DND-41 (cell line): ENCODE measurements around the gene CHIC1.
"Not testable (repeated sequence)": the region's sequence is repeated elsewhere in the genome, so short reads cannot be mapped to it uniquely, and the experiment has no call there.

Experiments used
- ATAC-seq: fragments of 200-7000 bp; cut with Tn5 transposase; 3 replicates; pipeline ENCODE4 v1.9.1; 2021; ENCODE audit warnings: low read depth; ENCODE audit not compliant: insufficient read depth
- DNase-seq: peaks from one replicate; pipeline ENCODE4 v3.0.0-alpha.2; 2020
- H2AFZ ChIP-seq: 2 replicates; pipeline ENCODE4 v1.6.0; 2012; ENCODE audit warnings: low read depth, low read length
- H3K27ac ChIP-seq: 2 replicates; pipeline ENCODE4 v1.5.1; 2012; ENCODE audit warnings: low read length, inconsistent platforms
- H3K27me3 ChIP-seq: fragments of 200-600 bp; sonication (generic); 2 replicates; pipeline ENCODE4 v1.6.0; 2012; ENCODE audit warnings: low read length, mild to moderate bottlenecking, inconsistent platforms; ENCODE audit not compliant: insufficient read depth, poor library complexity
- H3K36me3 ChIP-seq: 2 replicates; pipeline ENCODE4 v1.5.1; 2012; ENCODE audit warnings: low read length, inconsistent platforms; ENCODE audit not compliant: insufficient read depth
- H3K4me1 ChIP-seq: 2 replicates; pipeline ENCODE4 v1.5.1; 2012; ENCODE audit warnings: mild to moderate bottlenecking, low read length; ENCODE audit not compliant: insufficient read depth
- H3K4me2 ChIP-seq: 2 replicates; pipeline ENCODE4 v1.6.0; 2012; ENCODE audit warnings: mild to moderate bottlenecking, moderate library complexity, low read length, inconsistent platforms; ENCODE audit not compliant: insufficient read depth
- H3K4me3 ChIP-seq, 2 experiments: fragments of 200-600 bp in 1 of 2; shearing (Covaris generic) in 1 of 2; 2 replicates each; pipeline ENCODE4 v1.5.1; 2012 to 2016; ENCODE audit warnings: inconsistent platforms in 2 of 2, low read length in 2 of 2, mild to moderate bottlenecking in 2 of 2, low read depth in 1 of 2, moderate library complexity in 1 of 2
- H3K79me2 ChIP-seq: 2 replicates; pipeline ENCODE4 v1.6.0; 2012; ENCODE audit warnings: low read length, inconsistent platforms; ENCODE audit not compliant: insufficient read depth
- H3K9ac ChIP-seq: 2 replicates; pipeline ENCODE4 v1.6.0; 2012; ENCODE audit warnings: low read depth, mild to moderate bottlenecking, inconsistent platforms, low read length, moderate library complexity
- H3K9me3 ChIP-seq: 2 replicates; pipeline ENCODE4 v1.5.1; 2012; ENCODE audit warnings: low read length, moderate library complexity, mild to moderate bottlenecking, inconsistent platforms; ENCODE audit not compliant: insufficient read depth, severe bottlenecking
- H4K20me1 ChIP-seq: 2 replicates; pipeline ENCODE4 v1.6.0; 2012; ENCODE audit warnings: low read length; ENCODE audit not compliant: insufficient read depth
- EZH2 ChIP-seq: IDR thresholded peaks from 3 replicates; pipeline ENCODE4 v1.6.1; 2012; ENCODE audit warnings: borderline replicate concordance, low read depth, mild to moderate bottlenecking, moderate library complexity, low read length, inconsistent platforms; ENCODE audit not compliant: severe bottlenecking
- TF ChIP-seq, protein P1 (sequence below): IDR thresholded peaks from 2 replicates; pipeline ENCODE4 v1.5.1; 2012; ENCODE audit warnings: borderline replicate concordance, low read length, moderate library complexity, mild to moderate bottlenecking; ENCODE audit not compliant: poor library complexity, severe bottlenecking; ENCODE audit errors: extremely low read depth

The CHIC1 gene

DNA sequence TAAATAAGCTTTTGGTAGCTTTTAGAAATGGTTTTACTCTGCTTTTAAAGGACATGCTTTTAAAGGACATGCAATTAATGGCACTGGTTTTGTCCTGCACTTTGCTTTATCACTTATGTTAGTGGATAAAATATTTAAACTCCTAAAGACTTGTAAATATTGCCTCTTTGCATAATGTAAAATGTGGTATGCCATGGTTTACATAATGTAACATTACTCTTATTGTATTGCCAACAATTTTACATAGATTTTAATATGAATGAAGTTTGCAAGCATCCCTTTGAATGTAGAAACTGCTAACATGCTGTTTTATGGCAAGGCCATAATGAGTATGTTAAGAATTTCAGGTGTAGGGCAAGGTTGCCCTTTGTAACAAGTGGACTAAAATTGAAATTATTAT is 118.4 kb downstream of the CHIC1 start:
- no peaks in the 10 kb centered on the region for H4K20me1 ChIP-seq
- no peaks in the 10 kb centered on the region for H3K79me2 ChIP-seq
- ATAC-seq (no peak), DNase-seq (no peak)
- H3K27ac ChIP-seq = no peak overlapping the region
- TF ChIP-seq, protein P1, sequence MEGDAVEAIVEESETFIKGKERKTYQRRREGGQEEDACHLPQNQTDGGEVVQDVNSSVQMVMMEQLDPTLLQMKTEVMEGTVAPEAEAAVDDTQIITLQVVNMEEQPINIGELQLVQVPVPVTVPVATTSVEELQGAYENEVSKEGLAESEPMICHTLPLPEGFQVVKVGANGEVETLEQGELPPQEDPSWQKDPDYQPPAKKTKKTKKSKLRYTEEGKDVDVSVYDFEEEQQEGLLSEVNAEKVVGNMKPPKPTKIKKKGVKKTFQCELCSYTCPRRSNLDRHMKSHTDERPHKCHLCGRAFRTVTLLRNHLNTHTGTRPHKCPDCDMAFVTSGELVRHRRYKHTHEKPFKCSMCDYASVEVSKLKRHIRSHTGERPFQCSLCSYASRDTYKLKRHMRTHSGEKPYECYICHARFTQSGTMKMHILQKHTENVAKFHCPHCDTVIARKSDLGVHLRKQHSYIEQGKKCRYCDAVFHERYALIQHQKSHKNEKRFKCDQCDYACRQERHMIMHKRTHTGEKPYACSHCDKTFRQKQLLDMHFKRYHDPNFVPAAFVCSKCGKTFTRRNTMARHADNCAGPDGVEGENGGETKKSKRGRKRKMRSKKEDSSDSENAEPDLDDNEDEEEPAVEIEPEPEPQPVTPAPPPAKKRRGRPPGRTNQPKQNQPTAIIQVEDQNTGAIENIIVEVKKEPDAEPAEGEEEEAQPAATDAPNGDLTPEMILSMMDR = no peak
- no peak overlapping the region for H3K9ac ChIP-seq
- H2AFZ ChIP-seq = no peak overlapping the region
- H3K9me3 ChIP-seq = no peaks in the 10 kb centered on the region
- no peak overlapping the region for H3K4me3 ChIP-seq
- no peaks in the 10 kb centered on the region for H3K36me3 ChIP-seq
- H3K4me2 ChIP-seq = no peak overlapping the region
- H3K27me3 ChIP-seq = no peaks in the 10 kb centered on the region
- no peaks in the 10 kb centered on the region for H3K4me1 ChIP-seq

DNA sequence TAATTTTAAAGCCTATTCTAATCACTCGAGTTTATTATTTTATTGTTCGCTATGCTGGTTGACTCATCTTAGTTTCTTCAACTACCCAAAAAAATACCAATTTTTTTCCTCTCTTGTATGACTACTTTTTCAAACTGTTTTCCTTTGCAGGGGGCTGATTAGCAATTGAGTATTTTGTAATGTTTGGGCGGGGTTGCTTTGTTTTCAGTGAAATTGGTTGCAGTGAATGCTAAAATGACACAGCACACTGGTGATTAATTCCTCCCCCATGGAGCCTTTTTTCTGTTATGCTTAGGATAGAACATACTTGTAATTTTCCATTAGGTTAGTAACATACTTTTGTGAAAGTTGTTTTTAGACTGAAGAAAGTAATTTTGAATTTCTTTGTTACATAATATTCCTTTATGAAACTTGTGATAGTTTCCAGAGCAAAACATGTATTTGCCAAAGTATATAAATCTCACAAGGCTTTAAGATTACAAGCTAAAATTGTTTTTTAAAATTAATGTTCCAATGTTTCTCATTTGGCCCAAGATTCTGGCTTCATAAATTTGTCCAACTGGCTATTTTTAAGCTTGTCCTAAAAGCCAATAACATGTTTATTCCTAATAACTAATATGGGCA is 120.4 kb downstream of the CHIC1 start:
- no peaks in the 10 kb centered on the region for H4K20me1 ChIP-seq
- H3K4me3 ChIP-seq = no peak overlapping the region
- no peak overlapping the region for H3K9ac ChIP-seq
- no peaks in the 10 kb centered on the region for H3K36me3 ChIP-seq
- no peak overlapping the region for H3K4me2 ChIP-seq
- no peaks in the 10 kb centered on the region for H3K27me3 ChIP-seq
- TF ChIP-seq, protein P1 = no peak
- no peak for TF ChIP-seq EZH2
- no peak for ATAC-seq
- no peak overlapping the region for H3K27ac ChIP-seq
- H3K9me3 ChIP-seq = no peaks in the 10 kb centered on the region
- no peaks in the 10 kb centered on the region for H3K4me1 ChIP-seq
- no peak overlapping the region for H2AFZ ChIP-seq
- no peaks in the 10 kb centered on the region for H3K79me2 ChIP-seq
- no peak for DNase-seq

DNA sequence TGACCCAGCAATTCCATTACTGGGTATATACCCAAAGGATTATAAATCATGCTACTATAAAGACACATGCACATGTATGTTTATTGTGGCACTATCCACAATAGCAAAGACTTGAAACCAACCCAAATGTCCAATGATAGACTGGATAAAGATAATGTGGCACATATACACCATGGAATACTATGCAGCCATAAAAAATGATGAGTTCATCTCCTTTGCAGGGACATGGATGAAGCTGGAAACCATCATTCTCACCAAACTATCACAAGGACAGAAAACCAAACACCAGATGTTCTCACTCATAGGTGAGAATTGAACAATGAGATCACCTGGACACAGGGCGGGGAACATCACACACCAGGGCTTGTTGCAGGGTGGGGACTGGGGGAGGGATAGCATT is 144.0 kb downstream of the CHIC1 start:
- H2AFZ ChIP-seq, H3K27me3 ChIP-seq, H3K9ac ChIP-seq, H3K4me1 ChIP-seq, ATAC-seq, DNase-seq, H3K4me3 ChIP-seq, H3K9me3 ChIP-seq, H3K36me3 ChIP-seq, H3K4me2 ChIP-seq, H3K27ac ChIP-seq, H3K79me2 ChIP-seq, H4K20me1 ChIP-seq: not testable (repeated sequence)

DNA sequence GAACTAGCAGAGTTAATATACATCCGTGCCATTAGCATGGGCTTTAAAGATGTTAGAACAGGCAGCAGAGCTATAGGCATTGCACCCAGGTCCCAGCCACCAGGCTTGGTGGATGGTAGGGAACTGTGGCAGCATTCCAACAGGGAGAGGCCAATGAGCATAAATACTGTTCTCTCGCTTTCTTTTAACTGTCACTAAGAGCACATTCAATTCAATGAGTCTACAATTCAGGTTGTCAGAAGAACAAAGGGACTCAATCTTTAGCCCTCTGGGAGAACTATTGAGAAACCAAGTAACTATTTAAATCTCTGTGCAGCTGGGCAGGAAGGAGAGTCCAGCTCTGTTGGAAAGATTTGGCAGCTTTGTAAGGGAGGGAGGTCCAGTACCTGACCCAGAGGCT is 165.6 kb downstream of the CHIC1 start:
- no peaks in the 10 kb centered on the region for H3K36me3 ChIP-seq
- no peak overlapping the region for H2AFZ ChIP-seq
- H3K79me2 ChIP-seq = no peaks in the 10 kb centered on the region
- no peak overlapping the region for H3K27ac ChIP-seq
- H3K4me2 ChIP-seq = no peak overlapping the region
- TF ChIP-seq, protein P1 = no peak
- no peak for TF ChIP-seq EZH2
- DNase-seq (no peak), ATAC-seq (no peak)
- no peaks in the 10 kb centered on the region for H3K4me1 ChIP-seq
- no peak overlapping the region for H3K9ac ChIP-seq
- no peaks in the 10 kb centered on the region for H4K20me1 ChIP-seq
- no peaks in the 10 kb centered on the region for H3K9me3 ChIP-seq
- H3K4me3 ChIP-seq = no peak overlapping the region
- no peaks in the 10 kb centered on the region for H3K27me3 ChIP-seq
